CD14-positive monocyte (primary cell): ENCODE data around the gene BHLHA9. TPM values are rescaled to one million over a fixed set of nuclear protein-coding genes. Genes with fewer than 3 reads are reported as not detected.

Source experiments
- DNase-seq, 3 donors: peaks; one replicate each; pipeline ENCODE4 v3.0.0-alpha.2; 2011 to 2022
- H2AFZ ChIP-seq: 2 replicates; pipeline ENCODE4 v1.6.0; 2012; ENCODE audit warnings: mild to moderate bottlenecking, low read depth, low read length, inconsistent platforms; ENCODE audit not compliant: insufficient read depth, poor library complexity, severe bottlenecking
- H3K27ac ChIP-seq, 2 donors: 1 replicate in 1 of 2; 2 replicates in 1 of 2; pipeline ENCODE4 v1.5.1; 2012 to 2013; ENCODE audit warnings: low read length in 2 of 2, control low read depth in 1 of 2, inconsistent platforms in 1 of 2, low read depth in 1 of 2, mild to moderate bottlenecking in 1 of 2
- H3K27me3 ChIP-seq, 2 donors: one replicate each; pipeline versions ENCODE4 v1.6.0 to v1.6.1; 2011 to 2013; ENCODE audit warnings: low read length in 2 of 2; ENCODE audit not compliant: control insufficient read depth in 2 of 2, insufficient read depth in 2 of 2
- H3K36me3 ChIP-seq, 2 donors: replicated peaks in 1 of 2; 1 replicate in 1 of 2; 2 replicates in 1 of 2; pipeline versions ENCODE4 v1.5.1 to v1.6.1; 2012 to 2013; ENCODE audit warnings: low read length in 2 of 2, control low read depth in 1 of 2, inconsistent platforms in 1 of 2, mild to moderate bottlenecking in 1 of 2; ENCODE audit not compliant: insufficient read depth in 2 of 2, control insufficient read depth in 1 of 2
- H3K4me1 ChIP-seq, 2 donors: 1 replicate in 1 of 2; 2 replicates in 1 of 2; pipeline versions ENCODE4 v1.5.1 to v1.6.1; 2012 to 2013; ENCODE audit warnings: low read length in 2 of 2, control low read depth in 1 of 2, inconsistent platforms in 1 of 2, mild to moderate bottlenecking in 1 of 2, moderate library complexity in 1 of 2; ENCODE audit not compliant: insufficient read depth in 2 of 2, control insufficient read depth in 1 of 2
- H3K4me2 ChIP-seq: replicated peaks from 2 replicates; pipeline ENCODE3; 2012; ENCODE audit warnings: low read length, moderate library complexity, mild to moderate bottlenecking; ENCODE audit not compliant: poor library complexity, severe bottlenecking; ENCODE audit errors: extremely low read depth
- H3K4me3 ChIP-seq, 3 experiments: fragments of 200-600 bp in 1 of 3; sonication (generic) in 1 of 3; replicated peaks in 1 of 3; 1 replicate in 2 of 3; 2 replicates in 1 of 3; pipeline ENCODE4 v1.5.1; 2011 to 2013; ENCODE audit warnings: low read length in 3 of 3, mild to moderate bottlenecking in 3 of 3, control low read depth in 2 of 3, low read depth in 2 of 3, inconsistent platforms in 1 of 3, moderate library complexity in 1 of 3
- H3K79me2 ChIP-seq: 2 replicates; pipeline ENCODE4 v1.6.0; 2012; ENCODE audit warnings: mild to moderate bottlenecking, control low read depth, inconsistent platforms, low read length, moderate library complexity; ENCODE audit not compliant: insufficient read depth
- H3K9ac ChIP-seq: 2 replicates; pipeline ENCODE4 v1.6.0; 2017; ENCODE audit warnings: low read length, mild to moderate bottlenecking; ENCODE audit not compliant: insufficient read depth, poor library complexity, severe bottlenecking
- H3K9me3 ChIP-seq, 2 donors: replicated peaks in 1 of 2; 1 replicate in 1 of 2; 2 replicates in 1 of 2; pipeline versions ENCODE4 v1.5.1 to v1.6.1; 2012 to 2013; ENCODE audit warnings: low read length in 2 of 2, control low read depth in 1 of 2; ENCODE audit not compliant: control insufficient read depth in 1 of 2, insufficient read depth in 1 of 2
- H4K20me1 ChIP-seq: 2 replicates; pipeline ENCODE4 v1.6.0; 2012; ENCODE audit warnings: mild to moderate bottlenecking, low read length, control low read depth, moderate library complexity; ENCODE audit not compliant: insufficient read depth
- H3K27ac Mint-ChIP-seq, 7 donors: one replicate each; pipeline ENCODE4 v1.8.0; 2020; ENCODE audit warnings: mild to moderate bottlenecking in 7 of 7, mixed read lengths in 7 of 7, moderate library complexity in 6 of 7, inconsistent platforms in 2 of 7
- H3K27me3 Mint-ChIP-seq, 3 donors: one replicate each; pipeline ENCODE4 v1.8.0; 2021 to 2022; ENCODE audit warnings: low read depth in 3 of 3, mild to moderate bottlenecking in 3 of 3, mixed read lengths in 3 of 3, moderate library complexity in 3 of 3, inconsistent platforms in 1 of 3
- H3K36me3 Mint-ChIP-seq, 2 donors: one replicate each; pipeline ENCODE4 v1.8.0; 2020; ENCODE audit warnings: mixed read lengths in 2 of 2, inconsistent platforms in 1 of 2, mild to moderate bottlenecking in 1 of 2
- H3K4me1 Mint-ChIP-seq: one replicate; pipeline ENCODE4 v1.8.0; 2020; ENCODE audit warnings: mild to moderate bottlenecking, mixed read lengths
- H3K4me3 Mint-ChIP-seq, 2 donors: one replicate each; pipeline ENCODE4 v1.8.0; 2020; ENCODE audit warnings: mild to moderate bottlenecking in 2 of 2, mixed read lengths in 2 of 2, moderate library complexity in 1 of 2
- H3K9me3 Mint-ChIP-seq, 7 donors: one replicate each; pipeline ENCODE4 v1.8.0; 2020 to 2022; ENCODE audit warnings: mixed read lengths in 7 of 7, mild to moderate bottlenecking in 6 of 7, moderate library complexity in 6 of 7, inconsistent platforms in 2 of 7
- CTCF ChIP-seq: fragments of 200-600 bp; IDR thresholded peaks from one replicate; pipeline ENCODE4 v1.8.0; 2022; ENCODE audit warnings: antibody characterized with exemption, mild to moderate bottlenecking
- WGBS: methylation state at CpG from one replicate; pipeline ENCODE4 v1.1.5; 2013; ENCODE audit warnings: missing lambda C conversion rate; ENCODE audit not compliant: insufficient coverage; 5-methylcytosine and 5-hydroxymethylcytosine counted together
- intact Hi-C, 2 donors: fragments of 100-400 bp; cut with micrococcal nuclease; formaldehyde crosslinking; loops; one replicate each; pipeline versions ENCODE4 v1.15.0 to v1.15.1; 2023
- polyA plus RNA-seq, 3 donors: library from polyadenylated mRNA; depleted of rRNA in 1 of 3; unstranded in 2 of 3; stranded (reverse) in 1 of 3; fragments of 300-500 nt in 2 of 3; fragments of >200 nt in 1 of 3; fragmentation: Illumina TruSeq in 2 of 3; gene quantifications; 1 replicate in 2 of 3; 2 replicates in 1 of 3; pipeline ENCODE4 v1.2.3, GENCODE V29; 2012 to 2021

Gene BHLHA9
- polyA plus RNA-seq, 3 donors: not detected

GRCh38 chr17:1273492-1274244, 3.4 kb downstream of the BHLHA9 start:
- H3K9me3 ChIP-seq: no peaks in the 10 kb centered on the region
- Mint-ChIP-seq H3K9me3 (peaks cover 0 to 11% (median 0%) of the 10 kb centered on the region in 7 donors), H3K36me3 (no peaks in the 10 kb centered on the region), H3K4me1 (peaks cover 13% of the 10 kb centered on the region), H3K27ac (no peak overlapping the region), H3K4me3 (peak overlapping the region in 1 of 2 donors; percentile 75), H3K27me3 (peaks cover 59 to 87% (median 61%) of the 10 kb centered on the region in 3 donors)
- no peaks in the 10 kb centered on the region for H3K36me3 ChIP-seq
- DNase-seq: no peak
- no peak overlapping the region for H3K27ac ChIP-seq
- peaks cover 10 to 59% of the 10 kb centered on the region in 2 donors for H3K27me3 ChIP-seq
- no peak overlapping the region for H3K4me2 ChIP-seq
- no peaks in the 10 kb centered on the region for H4K20me1 ChIP-seq
- H3K9ac ChIP-seq: no peak overlapping the region
- H3K4me1 ChIP-seq: peaks cover 3 to 4% of the 10 kb centered on the region in 2 donors
- no peak for TF ChIP-seq CTCF
- WGBS: 54% methylated on average over 7 of the region's 13 CpGs
- H2AFZ ChIP-seq: no peak overlapping the region
- no peaks in the 10 kb centered on the region for H3K79me2 ChIP-seq
- no peak overlapping the region for H3K4me3 ChIP-seq
- intact Hi-C loops: loop anchor here (5.0 to 10.0 kb wide), 2 partner anchors 59 to 261 kb away; no protein-coding TSS in a partner anchor

GRCh38 chr17:1274245-1274608, 4.0 kb downstream of the BHLHA9 start:
- Mint-ChIP-seq H3K4me3 (peak overlapping the region in 1 of 2 donors; percentile 75), H3K4me1 (peaks cover 8% of the 10 kb centered on the region), H3K9me3 (peaks cover 0 to 11% (median 0%) of the 10 kb centered on the region in 7 donors), H3K27me3 (peaks cover 58 to 84% (median 60%) of the 10 kb centered on the region in 3 donors), H3K36me3 (no peaks in the 10 kb centered on the region), H3K27ac (no peak overlapping the region)
- intact Hi-C loops: loop anchor here (5.0 to 10.0 kb wide), 2 partner anchors 58 to 261 kb away; no protein-coding TSS in a partner anchor
- Histone ChIP-seq H3K79me2 (no peaks in the 10 kb centered on the region), H3K9me3 (no peaks in the 10 kb centered on the region), H4K20me1 (no peaks in the 10 kb centered on the region), H3K9ac (no peak overlapping the region), H3K4me2 (no peak overlapping the region), H2AFZ (no peak overlapping the region), H3K4me1 (no peaks in the 10 kb centered on the region), H3K27ac (no peak overlapping the region), H3K4me3 (no peak overlapping the region), H3K27me3 (peaks cover 7 to 55% of the 10 kb centered on the region in 2 donors), H3K36me3 (no peaks in the 10 kb centered on the region)
- WGBS: 71% methylated on average over 3 of the region's 6 CpGs
- no peak for DNase-seq
- no peak for TF ChIP-seq CTCF
